GM18870 (cell line): ENCODE measurements around the gene LIN7C.
"Not testable (repeated sequence)": the region's sequence is repeated elsewhere in the genome, so short reads cannot be mapped to it uniquely, and the experiment has no call there.

Experiments used
- ATAC-seq: cut with Tn5 transposase; IDR thresholded peaks from one replicate; pipeline ENCODE4 v1.9.1; 2021; ENCODE audit warnings: moderate library complexity; ENCODE audit not compliant: unreplicated experiment

LIN7C gene, protein sequence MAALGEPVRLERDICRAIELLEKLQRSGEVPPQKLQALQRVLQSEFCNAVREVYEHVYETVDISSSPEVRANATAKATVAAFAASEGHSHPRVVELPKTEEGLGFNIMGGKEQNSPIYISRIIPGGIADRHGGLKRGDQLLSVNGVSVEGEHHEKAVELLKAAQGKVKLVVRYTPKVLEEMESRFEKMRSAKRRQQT

DNA sequence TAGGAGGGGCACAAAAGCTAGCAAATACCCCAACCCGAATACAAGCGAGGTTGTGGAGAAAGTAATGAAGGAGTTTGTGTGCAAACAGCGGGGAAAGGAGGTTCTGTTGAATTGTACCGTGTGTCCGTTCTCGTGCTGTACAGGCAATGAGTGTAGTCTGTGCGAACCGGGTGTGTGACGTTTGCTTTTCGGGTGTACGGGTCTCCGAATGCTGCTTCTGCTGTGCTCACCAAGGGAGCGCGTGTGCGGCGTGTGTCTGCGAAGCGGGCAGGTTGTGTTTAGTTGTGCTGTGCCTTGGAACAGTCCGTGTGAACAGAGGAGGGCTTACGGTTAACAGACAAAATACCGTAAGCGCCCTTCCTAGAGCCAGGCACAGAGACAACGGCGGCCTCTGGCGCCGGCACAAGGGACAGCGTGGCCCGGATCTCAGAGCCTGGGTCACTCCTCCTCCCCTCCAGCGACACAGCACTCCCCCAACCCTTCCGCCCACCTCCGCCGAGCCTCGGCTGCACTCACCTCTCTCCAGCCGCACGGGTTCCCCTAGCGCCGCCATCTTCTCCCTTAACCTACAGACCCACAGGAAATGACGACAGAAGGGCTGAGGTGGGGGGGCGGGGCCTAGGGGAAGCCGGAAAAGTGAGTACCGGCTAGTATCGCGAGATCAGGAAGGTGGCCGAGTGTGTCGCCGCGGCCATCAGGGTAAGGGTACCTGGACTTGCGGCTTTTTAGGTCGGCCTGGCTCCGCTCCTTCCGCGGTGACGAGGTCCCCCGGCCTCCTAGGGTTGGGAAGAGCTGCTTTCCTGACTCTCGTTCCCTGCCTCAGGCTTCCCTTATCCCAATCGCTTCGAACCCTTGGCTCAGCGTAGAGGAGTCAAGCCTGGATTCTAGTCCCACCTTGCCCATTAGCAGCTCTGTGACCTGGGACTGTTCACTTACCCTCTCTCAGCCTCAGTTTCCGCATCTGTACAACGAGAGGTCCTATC, at the start of gene LIN7C:
TSS of gene LIN7C (minus strand) at position 570 of the 983 bp plus-strand sequence. CDS start at position 553, 17 bp downstream.
- peak; percentile 88 for ATAC-seq

DNA sequence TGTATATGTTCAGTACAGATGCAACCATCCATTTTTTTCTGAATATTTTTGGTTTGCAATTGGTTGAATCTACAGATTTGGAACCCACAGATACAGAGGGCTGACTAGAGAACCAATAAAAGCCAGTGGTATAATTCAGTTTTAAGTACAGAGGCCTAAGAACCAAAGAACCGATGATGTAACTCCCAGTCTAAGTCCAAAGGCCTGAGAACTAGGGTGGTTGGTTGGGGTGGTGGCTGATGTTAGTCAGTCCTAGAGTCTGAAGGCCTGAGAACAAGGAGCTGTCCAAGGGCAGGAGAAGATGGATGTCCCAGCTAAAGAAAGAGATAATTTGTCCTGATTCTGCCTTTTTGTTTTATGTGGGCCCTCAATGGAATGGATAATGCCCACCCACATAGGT, 48.7 kb upstream of the LIN7C start:
- no peak for ATAC-seq

DNA sequence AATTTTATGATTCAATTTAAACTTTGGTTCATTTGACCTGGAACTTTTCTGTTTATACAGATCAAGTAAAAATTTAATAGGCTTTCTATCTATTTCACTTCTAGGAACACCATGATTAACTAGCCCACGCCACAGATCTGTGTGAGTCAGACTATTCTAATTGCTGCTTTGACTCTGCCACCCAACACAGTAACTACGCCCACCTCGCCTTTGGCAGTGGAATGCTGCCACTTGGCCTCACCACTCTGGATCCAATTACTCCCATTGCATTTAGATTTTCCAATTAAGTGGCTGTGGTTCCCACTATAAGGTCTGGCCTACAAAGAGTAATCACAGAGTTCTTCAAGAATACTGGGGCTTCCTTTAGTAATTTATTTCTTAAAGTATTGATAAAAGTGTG, 46.6 kb upstream of the LIN7C start:
- ATAC-seq = no peak

DNA sequence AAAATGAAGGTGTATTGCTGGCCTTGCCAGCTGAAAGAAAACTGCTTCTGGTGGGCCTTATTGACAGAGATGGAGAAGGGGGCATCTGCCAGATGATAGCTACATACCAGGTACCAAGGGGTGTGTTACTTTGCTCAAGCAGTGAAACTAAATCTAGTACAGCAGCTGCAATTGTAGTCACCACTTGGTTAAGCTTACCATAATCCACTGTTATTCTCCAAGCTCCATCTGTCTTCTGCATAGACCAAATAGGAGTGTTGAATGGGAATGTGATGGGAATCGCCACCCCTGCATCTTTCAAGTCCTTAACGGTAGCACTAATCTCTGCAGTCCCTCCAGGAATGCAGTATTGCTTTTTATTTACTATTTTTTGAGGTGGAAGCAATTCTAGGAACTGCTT, 45.8 kb upstream of the LIN7C start:
- no peak for ATAC-seq

DNA sequence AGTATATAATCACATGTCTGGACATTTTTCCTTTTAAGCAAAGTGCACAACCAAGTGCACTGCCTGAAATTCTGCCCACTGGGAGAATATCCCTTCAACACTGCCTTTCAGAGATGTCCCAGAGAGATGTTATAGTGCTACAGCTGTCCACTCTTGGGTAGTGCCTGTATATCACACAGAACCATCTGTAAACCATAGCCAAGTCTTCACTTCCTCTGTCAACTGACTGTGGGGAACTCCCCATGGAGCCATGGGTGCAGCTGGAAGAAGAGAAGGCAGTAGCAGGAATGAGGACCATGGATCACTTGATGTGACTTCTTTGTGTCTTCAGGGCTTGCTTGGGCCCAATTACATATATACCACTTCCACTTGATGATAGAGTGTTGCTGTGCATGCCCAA, 44.6 kb upstream of the LIN7C start:
- no peak for ATAC-seq

DNA sequence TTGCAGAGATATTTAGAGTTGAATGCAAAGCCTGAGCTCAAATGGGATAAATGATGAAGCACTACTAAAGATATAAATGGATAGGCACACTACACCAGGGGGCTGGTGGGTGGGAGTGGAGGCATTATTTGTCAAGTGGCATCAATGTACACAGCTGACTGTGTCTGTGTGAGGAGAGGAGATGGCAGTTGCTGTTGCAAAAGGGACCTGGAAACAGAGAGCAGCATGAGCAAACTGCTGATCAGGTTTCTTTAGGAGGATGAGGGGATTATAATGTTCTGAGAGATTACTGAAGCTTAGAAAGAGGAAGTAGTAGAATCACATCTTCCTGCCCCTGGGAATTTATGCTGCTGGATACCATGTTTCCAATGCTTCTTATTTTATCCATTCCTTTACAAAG, 39.4 kb upstream of the LIN7C start:
- ATAC-seq = no peak

DNA sequence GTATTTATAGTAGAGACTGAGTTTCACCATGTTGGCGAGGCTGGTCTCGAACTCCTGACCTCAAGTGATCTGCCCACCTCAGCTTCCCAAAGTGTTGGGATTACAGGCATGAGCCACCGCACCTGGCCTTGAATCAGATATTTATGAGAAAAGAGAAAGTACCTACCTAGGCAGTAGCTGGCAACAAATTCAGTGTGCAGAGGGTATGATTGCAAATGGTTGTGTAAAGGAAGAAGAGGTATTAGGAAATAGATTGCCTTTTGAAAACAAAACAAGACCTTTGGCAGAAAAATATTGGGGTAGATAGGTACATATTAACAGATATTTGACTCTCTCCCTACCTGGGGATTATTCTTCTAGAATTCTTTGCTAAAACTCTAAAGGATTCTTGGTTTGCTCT, 38.5 kb upstream of the LIN7C start:
- ATAC-seq = no peak

DNA sequence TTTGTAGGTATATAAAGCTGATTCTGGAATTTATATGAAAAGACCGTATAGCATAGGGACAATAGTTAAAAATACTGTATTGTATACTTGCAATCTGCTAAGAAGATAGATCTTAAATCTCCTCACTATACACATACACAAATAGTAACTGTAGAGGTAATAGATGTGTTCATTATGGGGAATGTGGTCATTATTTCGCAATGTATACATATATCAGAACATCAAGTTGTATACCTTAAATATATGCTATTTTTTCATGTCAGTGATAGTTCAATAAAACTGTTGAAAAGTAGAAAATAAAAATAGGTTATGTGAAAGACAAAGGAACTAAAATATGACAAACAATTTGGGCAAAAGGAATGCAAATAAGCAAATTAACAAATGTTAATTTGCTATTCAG, 35.2 kb upstream of the LIN7C start:
- no peak for ATAC-seq

DNA sequence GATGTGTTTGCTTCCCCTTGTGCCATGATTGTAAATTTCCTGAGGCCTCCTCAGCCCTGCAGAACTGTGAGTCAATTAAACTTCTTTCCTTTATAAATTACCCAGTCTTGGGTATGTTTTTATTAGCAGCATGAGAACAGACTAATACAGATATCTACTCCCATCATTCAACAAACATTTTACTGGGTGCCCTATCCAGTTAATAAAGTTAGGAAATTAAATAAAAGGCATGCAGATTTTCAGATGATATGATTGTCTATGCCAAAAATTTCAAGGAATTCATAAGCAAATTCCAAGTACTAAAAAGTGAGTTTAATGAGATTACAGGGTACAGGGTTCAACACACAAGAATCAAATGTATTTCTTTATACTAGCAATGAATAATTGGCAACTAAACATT, 33.5 kb upstream of the LIN7C start:
- no peak for ATAC-seq

DNA sequence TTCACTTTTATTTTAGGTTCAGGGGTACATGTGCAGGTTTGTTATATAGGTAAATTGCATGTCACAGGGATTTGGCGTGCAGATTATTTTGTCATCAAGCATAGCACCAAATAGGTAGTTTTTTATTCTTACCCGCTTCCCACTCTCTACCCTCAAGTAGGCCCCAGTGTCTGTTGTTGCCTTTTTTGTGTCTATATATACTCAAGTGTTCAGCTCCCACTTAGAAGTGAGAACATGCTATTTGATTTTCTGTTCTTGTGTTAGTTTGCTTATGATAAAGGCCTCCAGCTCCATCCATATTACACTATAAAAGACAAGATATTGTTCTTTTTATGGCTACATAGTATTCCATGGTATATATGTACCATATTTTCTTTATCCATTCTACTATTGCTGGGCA, 28.5 kb upstream of the LIN7C start:
- ATAC-seq = no peak

DNA sequence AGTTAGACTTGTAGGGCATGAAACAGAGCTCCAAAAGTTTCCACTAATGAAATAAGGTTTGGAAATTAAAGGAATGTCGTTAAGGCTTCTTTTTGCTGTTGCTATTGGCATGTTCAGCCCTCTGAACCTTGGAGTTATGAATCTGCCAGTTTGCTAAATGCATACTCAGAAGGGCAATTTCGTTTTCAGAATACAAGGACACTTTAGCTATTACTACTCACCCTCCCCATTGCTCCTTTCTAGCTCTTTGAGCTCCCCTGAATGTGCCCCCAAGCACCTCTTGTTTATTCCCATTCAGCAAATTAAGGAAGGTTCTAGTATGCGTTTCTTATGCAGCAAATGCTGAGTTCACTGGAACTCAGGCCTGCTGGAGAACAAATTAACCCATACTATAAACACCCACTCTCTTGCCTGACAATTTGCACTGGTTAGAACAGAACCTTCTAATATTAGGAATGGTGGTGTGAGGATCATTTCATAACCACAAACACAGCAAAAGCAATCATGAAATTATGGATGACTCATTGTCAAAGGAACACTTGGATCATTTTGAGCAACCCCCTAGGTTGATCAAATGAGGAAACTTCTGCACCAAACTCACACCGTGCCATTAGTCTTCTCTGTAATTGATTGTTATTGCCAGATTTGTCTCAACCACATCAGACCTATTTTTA, 26.2 kb upstream of the LIN7C start:
- ATAC-seq = peak; percentile 48

DNA sequence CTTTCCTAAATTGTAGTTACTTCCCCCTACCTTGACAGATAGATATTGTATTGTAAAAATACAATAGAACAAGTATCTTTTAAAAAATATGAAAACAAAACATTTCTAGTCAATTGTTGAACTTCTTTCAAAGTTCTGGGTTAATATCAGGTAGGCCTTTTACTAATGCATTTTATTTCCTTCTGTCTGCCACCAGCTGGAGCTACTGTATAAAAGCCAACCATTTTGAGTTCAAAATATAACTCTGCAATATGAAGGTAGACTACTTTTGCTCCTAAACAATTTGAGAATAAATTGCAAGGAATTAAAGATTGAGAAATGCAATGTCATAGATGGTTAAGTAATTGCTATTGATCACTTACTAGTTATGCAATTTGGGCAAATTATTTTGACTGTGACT, 22.1 kb upstream of the LIN7C start:
- ATAC-seq = no peak

DNA sequence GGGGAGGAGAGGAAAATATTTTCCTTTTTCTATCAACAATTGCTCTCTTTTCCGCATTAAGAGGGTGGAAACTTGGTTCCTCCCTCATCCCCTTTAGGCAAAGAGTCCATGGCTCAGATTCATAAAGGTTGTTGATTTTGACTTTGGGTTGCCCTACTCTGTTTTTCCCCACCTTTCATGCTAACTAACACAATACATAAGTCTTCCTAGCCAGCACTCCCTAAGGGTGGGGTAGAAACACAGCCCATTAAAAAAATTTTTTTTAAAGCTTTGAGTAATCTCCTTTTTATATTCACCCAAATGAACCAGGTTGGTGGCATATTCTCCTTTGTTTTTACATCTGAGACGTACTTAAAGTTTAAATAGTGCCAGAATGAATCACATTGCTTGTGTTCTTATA, 20.0 kb upstream of the LIN7C start:
- ATAC-seq = no peak

DNA sequence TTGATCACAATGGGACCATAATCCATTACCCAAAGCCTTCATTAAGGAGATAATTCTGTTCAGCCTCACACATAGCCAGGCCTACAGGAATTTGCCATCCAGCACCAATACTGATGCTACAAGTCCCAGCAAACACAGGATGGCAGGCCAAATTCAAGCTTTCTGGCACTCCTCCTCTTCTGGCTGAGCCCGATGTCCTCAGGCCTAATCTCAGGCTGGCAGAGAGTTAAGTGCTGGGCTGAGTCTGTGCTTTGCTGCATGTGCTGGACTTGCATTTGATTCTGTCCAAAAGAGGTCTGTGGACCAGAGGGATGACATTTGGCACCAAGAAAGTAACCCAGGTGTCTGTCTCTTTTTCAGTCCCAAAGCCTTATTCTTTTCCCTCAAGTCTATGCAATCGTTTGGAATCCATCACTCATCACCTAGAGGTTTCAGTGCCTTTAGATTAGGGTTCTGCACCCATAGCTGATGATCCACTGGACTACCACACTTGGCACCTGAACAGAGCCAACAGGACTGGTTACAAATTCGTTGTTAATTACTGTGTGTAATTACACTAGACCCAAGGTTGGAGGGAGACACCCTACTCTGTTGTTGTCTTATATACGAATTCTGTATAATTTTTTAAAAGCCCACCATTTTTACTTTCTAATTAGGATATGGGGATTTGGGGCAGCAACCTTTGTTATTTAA, 19.4 kb upstream of the LIN7C start:
- no peak for ATAC-seq

DNA sequence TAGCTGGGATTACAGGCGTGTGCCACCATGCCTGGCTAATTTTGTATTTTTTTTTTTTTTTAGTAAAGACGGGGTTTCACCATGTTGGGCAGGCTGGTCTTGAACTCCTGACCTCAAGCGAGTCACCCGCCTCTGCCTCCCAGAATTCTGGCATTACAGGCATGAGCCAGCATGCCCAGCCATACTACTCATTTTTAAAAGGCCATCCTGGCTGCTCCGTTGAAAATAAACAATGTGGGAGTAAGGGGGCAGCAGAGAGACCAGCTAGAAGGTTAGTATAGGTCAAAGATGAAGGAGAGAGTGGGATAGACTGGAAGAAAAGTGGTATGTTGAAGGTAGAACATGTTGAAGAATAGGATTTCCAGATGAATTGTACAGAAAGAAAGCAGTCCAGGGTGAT, 17.6 kb upstream of the LIN7C start:
- ATAC-seq = no peak

DNA sequence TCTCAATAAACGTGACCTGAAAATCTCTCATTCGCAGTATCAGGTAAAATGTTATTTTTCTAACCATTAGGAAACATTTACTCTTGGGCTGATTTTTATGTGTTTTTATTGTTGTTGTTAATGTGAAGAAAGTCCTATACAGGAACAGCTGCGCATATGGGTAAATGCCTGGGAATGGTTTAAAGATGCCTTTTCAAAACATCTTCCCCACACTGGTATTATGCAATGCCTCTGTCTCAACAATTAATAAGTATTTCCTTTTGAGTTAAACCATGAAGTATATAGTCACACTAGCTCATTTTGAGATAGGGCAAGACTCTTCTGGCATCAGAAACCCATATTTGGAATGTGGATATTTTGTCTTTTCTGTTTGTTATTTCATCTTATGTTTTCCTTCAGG, 13.7 kb upstream of the LIN7C start:
- no peak for ATAC-seq

DNA sequence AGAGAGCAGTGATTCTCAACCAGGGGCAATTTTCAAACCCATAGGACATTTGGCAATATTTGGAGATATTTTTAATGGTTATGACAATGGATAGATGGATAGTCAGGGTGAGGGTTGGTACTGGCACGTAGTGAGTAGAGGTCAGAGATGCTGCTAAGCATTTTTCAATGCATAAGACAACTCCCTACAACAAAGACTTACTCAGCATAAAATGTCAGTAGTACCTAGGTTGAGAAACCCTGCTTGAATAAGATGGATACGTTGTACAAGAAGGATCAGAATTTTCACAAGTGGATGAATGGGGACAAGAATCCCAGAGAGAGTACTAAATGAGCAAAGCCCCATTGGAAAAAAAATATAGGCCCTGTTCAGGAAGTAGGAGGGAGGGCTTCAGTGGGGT, 11.9 kb upstream of the LIN7C start:
- no peak for ATAC-seq

DNA sequence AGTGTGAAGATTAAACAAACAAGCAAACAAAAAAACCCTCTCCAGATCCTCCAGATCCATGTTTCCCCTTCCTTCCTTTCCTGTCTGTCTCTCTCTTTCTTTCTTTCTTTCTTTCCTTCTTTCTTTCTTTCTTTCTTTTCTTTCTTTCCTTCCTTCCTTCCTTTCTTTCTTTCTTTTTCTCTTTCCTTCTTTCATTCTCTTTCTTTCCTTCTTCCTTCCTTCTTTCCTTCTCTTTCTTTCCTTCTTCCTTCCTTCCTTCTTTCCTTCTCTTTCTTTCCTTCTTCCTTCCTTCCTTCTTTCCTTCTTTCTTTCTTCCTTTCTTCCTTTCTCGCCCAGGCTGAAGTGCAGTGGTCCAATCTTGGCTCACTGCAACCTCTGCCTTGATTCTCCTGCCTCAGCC, 10.9 kb upstream of the LIN7C start:
- not testable (repeated sequence) for ATAC-seq

DNA sequence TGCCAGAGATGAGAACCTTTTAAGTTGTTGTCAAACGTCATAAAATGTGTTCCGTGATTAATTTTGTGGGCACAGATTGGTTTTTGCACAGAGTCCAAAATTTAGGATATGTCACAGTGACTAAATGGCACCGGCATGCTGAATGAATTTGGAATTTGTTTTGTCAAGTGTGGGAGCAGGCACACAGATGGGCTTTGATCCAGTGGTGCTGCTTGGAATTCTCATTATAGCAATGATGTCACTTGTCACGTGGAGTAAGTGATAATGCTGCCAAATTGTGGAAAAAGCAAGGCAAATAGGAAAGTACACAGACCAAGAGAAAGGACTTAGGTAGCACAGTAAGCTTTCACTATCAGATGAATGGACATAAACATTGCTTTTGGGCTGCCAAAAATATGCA, 8.0 kb upstream of the LIN7C start:
- no peak for ATAC-seq

DNA sequence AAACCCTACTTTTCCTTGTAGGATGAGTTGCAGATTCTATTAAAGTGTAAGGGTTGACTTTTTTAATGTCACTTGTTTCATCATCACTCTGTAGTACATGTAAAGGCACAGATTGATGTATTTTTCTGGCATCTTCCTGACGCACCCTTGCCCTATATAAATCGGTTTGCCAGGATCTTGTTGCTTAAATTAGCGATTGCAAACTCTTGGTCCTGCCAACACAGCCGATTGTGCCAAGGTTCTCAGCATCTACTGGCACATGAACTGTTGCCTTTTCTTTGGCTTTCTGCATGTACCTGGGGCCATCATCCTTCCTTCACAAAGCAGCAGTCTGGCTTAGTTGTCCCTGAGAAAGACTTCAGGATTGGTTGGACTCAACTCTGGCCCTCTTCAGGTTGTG, 7.5 kb upstream of the LIN7C start:
- ATAC-seq = no peak

DNA sequence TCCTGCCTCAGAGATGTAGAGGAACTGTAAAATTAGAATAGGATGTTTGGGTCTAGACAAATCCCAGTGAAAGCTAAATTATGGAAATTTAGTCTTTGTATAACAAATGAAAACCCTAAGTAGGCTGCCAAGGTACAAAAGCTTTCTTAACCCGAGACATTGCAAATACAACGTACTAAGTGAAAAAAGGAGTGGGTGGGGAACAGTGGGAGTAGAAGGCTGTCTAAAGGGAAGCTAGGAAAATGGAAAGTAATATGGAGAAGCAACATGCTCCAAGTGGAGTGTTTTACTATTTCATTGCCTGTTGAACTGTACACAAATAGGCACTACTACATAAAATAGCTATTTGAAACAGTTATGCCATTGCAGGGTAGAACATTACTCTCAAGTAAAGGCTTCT, 6.8 kb upstream of the LIN7C start:
- ATAC-seq = no peak
